Upper lobe of right lung (tissue), 1 donor: Measurements from ENCODE around the gene ZNF438. TPM values are rescaled to one million over a fixed set of nuclear protein-coding genes. Genes with fewer than 3 reads are reported as not detected.

Source experiments
- ATAC-seq: fragments of 200-7000 bp; cut with Tn5 transposase; one replicate; pipeline ENCODE4 v1.9.1; 2020; ENCODE audit warnings: mild to moderate bottlenecking, moderate library complexity
- DNase-seq: peaks from one replicate; pipeline ENCODE4 v3.0.0-alpha.2; 2020
- H3K27ac ChIP-seq: fragments of 200-600 bp; one replicate; pipeline ENCODE4 v1.8.0; 2022
- H3K27me3 ChIP-seq: fragments of 200-600 bp; one replicate; pipeline ENCODE4 v1.8.0; 2022; ENCODE audit warnings: mild to moderate bottlenecking
- H3K36me3 ChIP-seq: fragments of 200-600 bp; one replicate; pipeline ENCODE4 v1.8.0; 2022
- H3K4me1 ChIP-seq: fragments of 200-600 bp; one replicate; pipeline ENCODE4 v1.8.0; 2022
- H3K4me3 ChIP-seq: fragments of 200-600 bp; one replicate; pipeline ENCODE4 v1.8.0; 2022; ENCODE audit warnings: mild to moderate bottlenecking
- H3K9me3 ChIP-seq: fragments of 200-600 bp; one replicate; pipeline ENCODE4 v1.8.0; 2022
- intact Hi-C: fragments of 100-400 bp; cut with DNase I; formaldehyde crosslinking; loops from one replicate; pipeline ENCODE4 v1.11.0; 2022
- total RNA-seq: library from RNA; stranded (reverse); fragmentation: NEBNext Ultra II Directional; extraction: Animal tissue kit (Norgen Biotek cat#: 25700); gene quantifications from one replicate; pipeline ENCODE4 v1.2.1, GENCODE V29; 2021
- TF ChIP-seq, protein P1 (sequence below): fragments of 200-600 bp; IDR thresholded peaks from one replicate; pipeline ENCODE4 v1.8.0; 2022; ENCODE audit warnings: antibody characterized with exemption
- donor health status: DM: no; HTN: yes; CAD: no; lungs with severe emphysema.

Gene ZNF438
- total RNA-seq, 1 donor from 2014 or later = 14.4 TPM

DNA sequence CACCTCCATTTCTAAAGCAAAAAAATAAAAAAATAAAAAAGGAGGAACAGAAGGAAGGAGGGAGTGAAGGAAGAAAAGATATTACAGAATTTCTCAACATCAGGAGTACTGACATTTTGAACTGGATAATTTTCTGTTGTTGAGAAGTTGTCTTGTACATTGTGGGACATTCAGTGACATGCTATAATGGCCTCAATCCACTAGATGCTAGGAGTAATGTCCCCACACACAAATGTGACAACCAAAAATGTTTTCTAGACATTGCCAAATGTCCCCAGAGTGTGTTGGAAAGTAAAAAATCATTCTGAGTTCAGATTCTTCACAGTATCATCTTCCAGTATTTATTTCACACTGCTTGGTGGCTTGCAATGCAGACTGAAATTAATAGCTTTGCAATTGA lies 6.5 kb downstream of the ZNF438 start:
- no peak for DNase-seq

DNA sequence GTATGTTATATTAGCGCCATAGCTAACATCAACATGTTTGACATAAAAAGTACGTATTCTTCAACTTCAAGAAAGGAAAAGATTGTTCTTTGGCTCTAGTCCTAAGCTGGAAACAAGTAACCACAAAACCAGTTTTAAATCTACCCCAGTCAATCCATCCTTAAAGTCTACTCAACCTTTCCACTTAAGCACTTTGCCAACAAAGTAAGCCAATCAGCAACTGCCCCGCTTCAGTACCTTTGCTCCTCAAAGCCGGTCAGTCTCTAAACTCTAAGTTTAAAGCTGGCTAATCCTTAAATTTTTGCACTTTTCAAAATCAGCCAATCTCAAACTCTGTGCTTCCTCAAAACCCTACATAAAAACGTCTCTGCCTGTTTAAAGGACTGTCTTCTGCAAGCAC lies 8.1 kb downstream of the ZNF438 start:
- DNase-seq (no peak), ATAC-seq (peak; percentile 64)
- Histone ChIP-seq H3K4me3 (no peak overlapping the region), H3K9me3 (no peaks in the 10 kb centered on the region), H3K27me3 (no peaks in the 10 kb centered on the region), H3K36me3 (no peaks in the 10 kb centered on the region), H3K27ac (no peak overlapping the region), H3K4me1 (peaks cover 4% of the 10 kb centered on the region)
- intact Hi-C loops = no loop called here
- TF ChIP-seq, protein P1, sequence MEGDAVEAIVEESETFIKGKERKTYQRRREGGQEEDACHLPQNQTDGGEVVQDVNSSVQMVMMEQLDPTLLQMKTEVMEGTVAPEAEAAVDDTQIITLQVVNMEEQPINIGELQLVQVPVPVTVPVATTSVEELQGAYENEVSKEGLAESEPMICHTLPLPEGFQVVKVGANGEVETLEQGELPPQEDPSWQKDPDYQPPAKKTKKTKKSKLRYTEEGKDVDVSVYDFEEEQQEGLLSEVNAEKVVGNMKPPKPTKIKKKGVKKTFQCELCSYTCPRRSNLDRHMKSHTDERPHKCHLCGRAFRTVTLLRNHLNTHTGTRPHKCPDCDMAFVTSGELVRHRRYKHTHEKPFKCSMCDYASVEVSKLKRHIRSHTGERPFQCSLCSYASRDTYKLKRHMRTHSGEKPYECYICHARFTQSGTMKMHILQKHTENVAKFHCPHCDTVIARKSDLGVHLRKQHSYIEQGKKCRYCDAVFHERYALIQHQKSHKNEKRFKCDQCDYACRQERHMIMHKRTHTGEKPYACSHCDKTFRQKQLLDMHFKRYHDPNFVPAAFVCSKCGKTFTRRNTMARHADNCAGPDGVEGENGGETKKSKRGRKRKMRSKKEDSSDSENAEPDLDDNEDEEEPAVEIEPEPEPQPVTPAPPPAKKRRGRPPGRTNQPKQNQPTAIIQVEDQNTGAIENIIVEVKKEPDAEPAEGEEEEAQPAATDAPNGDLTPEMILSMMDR = no peak

More for the DNA sequence above, 6.5 kb downstream of the ZNF438 start:
- H3K4me3 ChIP-seq = no peak overlapping the region
- intact Hi-C loops = no loop called here
- peaks cover 8% of the 10 kb centered on the region for H3K4me1 ChIP-seq
- H3K9me3 ChIP-seq = no peaks in the 10 kb centered on the region
- TF ChIP-seq, protein P1 = no peak
- H3K27ac ChIP-seq = no peak overlapping the region
- no peaks in the 10 kb centered on the region for H3K36me3 ChIP-seq
- no peak for ATAC-seq
- no peaks in the 10 kb centered on the region for H3K27me3 ChIP-seq

DNA sequence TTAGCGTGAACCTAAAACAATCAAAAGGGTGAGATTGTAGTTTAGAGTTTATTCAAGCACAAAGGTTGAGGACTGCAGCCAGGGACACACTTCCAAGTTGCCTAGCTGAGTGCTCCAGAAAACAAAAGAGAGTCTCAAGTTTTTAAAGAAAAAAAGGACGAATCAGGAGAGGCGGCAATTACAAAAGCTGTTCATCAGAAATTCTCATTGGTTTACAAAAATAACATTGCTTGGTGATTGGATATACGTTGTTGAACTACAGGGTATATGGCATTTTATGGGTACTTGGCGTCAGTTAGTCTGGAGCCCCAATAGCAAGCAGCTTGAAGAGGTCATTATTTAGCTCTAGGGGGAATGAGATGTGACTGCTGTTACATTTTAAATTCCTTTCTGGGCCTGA lies 11.5 kb downstream of the ZNF438 start:
- ATAC-seq = no peak
- DNase-seq = no peak
- TF ChIP-seq, protein P1 = no peak
- H3K4me3 ChIP-seq = no peak overlapping the region
- intact Hi-C loops = no loop called here
- H3K27me3 ChIP-seq = no peaks in the 10 kb centered on the region
- peaks cover 4% of the 10 kb centered on the region for H3K4me1 ChIP-seq
- H3K27ac ChIP-seq = peak overlapping the region; percentile 7
- no peaks in the 10 kb centered on the region for H3K9me3 ChIP-seq
- no peaks in the 10 kb centered on the region for H3K36me3 ChIP-seq

DNA sequence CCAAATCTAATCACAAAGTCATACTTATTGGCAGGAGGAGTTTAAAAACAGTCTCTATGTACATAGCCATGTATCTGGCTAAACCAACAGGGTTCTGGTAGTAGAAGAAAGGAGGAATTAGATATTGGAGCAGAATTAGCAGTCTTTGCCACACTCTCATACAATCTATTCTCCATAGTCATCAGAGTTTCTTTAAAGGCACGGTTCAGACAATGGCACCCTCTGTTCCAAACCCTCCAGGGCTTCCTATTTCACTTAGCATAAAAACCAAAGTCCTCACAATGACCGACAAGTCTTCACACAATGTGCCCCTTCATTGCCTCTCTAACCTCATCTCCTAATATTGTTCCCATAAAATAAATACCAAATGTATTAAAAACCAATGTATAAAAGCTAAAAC lies 12.7 kb downstream of the ZNF438 start:
- Histone ChIP-seq H3K4me1 (peaks cover 4% of the 10 kb centered on the region), H3K36me3 (no peaks in the 10 kb centered on the region), H3K4me3 (no peak overlapping the region), H3K9me3 (no peaks in the 10 kb centered on the region), H3K27ac (peak overlapping the region; percentile 11), H3K27me3 (no peaks in the 10 kb centered on the region)
- intact Hi-C loops = no loop called here
- ATAC-seq = no peak
- TF ChIP-seq, protein P1 = no peak
- no peak for DNase-seq

DNA sequence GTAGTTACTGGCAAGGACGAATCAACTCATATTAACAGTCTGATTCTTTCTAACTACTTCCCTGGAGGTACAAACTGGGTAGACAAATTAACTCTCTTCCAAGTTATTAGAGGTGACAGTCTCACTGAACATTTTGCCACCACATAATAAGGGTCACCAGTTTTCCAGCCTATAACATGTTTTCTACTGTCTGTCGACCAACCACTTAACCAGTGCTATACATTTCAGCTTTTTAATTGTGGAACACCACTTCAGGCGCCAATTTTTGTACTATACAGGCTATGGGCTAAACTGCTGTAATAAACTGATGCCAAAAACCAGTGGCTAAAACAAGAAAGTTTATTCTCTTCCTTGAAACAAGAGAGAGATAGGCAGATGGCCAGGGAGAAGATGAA lies 13.3 kb downstream of the ZNF438 start:
- Histone ChIP-seq H3K27me3 (no peaks in the 10 kb centered on the region), H3K4me3 (no peak overlapping the region), H3K9me3 (no peaks in the 10 kb centered on the region), H3K27ac (no peak overlapping the region), H3K4me1 (peaks cover 4% of the 10 kb centered on the region), H3K36me3 (no peaks in the 10 kb centered on the region)
- intact Hi-C loops = no loop called here
- TF ChIP-seq, protein P1 = no peak
- ATAC-seq = no peak
- no peak for DNase-seq
